Measurements from ENCODE around the gene STK10. TPM values are rescaled to one million over a fixed set of nuclear protein-coding genes. Genes with fewer than 3 reads are reported as not detected.
"Not testable (repeated sequence)": the region's sequence is repeated elsewhere in the genome, so short reads cannot be mapped to it uniquely, and the experiment has no call there.

Gene STK10
- total RNA-seq, 1 donor, result 27.1 TPM

DNA sequence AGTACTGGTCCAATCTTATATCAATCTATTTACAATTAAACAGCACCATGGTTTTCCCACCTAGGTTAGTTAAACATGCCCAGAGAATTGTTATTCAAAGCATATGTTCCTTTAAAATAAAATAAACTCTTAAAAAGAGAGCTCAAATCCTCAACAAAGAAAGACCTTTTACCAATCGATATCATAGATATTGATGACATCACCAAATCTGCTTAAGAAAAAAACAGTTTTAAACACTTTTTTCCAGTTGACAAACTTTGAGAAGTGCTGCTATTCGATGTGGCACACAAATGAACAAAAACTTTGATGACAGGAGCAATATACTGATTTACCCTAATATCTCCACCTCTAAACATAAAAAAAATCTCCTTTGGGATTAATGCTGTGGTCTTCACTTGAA is 21.7 kb upstream of the STK10 start:
- peaks cover 3% of the 10 kb centered on the region for H4K20me1 ChIP-seq (ENCODE audit: insufficient read depth, low read length)
- peaks cover 16% of the 10 kb centered on the region for H3K36me3 ChIP-seq (ENCODE audit: insufficient read depth, low read length)
- H3K27ac ChIP-seq (ENCODE audit: low read depth, low read length), result no peak overlapping the region
- no peaks in the 10 kb centered on the region for H3K27me3 ChIP-seq (ENCODE audit: insufficient read depth, low read length)
- H3K79me2 ChIP-seq (ENCODE audit: insufficient read depth, low read length), result peaks cover 4% of the 10 kb centered on the region
- TF ChIP-seq, protein P1, sequence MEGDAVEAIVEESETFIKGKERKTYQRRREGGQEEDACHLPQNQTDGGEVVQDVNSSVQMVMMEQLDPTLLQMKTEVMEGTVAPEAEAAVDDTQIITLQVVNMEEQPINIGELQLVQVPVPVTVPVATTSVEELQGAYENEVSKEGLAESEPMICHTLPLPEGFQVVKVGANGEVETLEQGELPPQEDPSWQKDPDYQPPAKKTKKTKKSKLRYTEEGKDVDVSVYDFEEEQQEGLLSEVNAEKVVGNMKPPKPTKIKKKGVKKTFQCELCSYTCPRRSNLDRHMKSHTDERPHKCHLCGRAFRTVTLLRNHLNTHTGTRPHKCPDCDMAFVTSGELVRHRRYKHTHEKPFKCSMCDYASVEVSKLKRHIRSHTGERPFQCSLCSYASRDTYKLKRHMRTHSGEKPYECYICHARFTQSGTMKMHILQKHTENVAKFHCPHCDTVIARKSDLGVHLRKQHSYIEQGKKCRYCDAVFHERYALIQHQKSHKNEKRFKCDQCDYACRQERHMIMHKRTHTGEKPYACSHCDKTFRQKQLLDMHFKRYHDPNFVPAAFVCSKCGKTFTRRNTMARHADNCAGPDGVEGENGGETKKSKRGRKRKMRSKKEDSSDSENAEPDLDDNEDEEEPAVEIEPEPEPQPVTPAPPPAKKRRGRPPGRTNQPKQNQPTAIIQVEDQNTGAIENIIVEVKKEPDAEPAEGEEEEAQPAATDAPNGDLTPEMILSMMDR (IDR thresholded peaks at IDR 0.05; ENCODE audit: extremely low read depth, low read depth, low read length), result no peak
- no peak overlapping the region for H2AFZ ChIP-seq (ENCODE audit: low read length)
- no peaks in the 10 kb centered on the region for H3K9me3 ChIP-seq (ENCODE audit: low read depth, low read length)
- no peaks in the 10 kb centered on the region for H3K4me1 ChIP-seq (ENCODE audit: insufficient read depth, low read length)
- no peak overlapping the region for H3K4me3 ChIP-seq (ENCODE audit: insufficient read depth, low read length)
- H3K4me2 ChIP-seq (ENCODE audit: insufficient read depth, low read length), result no peak overlapping the region
- no peak for DNase-seq (ENCODE audit: insufficient read length, low spot score, missing footprints)

DNA sequence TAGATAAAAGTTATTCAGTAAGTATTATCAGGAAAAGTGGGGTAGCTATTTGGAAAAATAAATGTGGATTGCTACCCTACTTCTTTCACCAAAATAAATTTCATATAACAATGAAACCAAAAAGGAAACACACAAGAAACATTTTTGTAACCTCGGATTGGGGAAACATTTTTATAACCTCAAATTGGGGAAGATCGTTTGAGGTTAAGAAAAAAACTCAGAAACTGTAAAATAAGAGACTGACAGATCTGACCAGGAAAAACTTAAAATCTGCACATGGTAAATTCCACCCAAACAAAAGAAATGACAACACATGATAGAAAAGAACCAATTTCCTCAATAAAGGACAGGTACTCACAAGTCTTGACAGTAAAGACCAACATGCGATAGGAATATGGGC is 19.5 kb upstream of the STK10 start:
- Histone ChIP-seq H3K9me3 (ENCODE audit: low read depth, low read length) (no peaks in the 10 kb centered on the region), H2AFZ (ENCODE audit: low read length) (no peak overlapping the region), H3K4me1 (ENCODE audit: insufficient read depth, low read length) (no peaks in the 10 kb centered on the region), H3K36me3 (ENCODE audit: insufficient read depth, low read length) (peaks cover 10% of the 10 kb centered on the region), H3K4me2 (ENCODE audit: insufficient read depth, low read length) (no peak overlapping the region), H3K4me3 (ENCODE audit: insufficient read depth, low read length) (no peak overlapping the region), H4K20me1 (ENCODE audit: insufficient read depth, low read length) (peaks cover 3% of the 10 kb centered on the region), H3K79me2 (ENCODE audit: insufficient read depth, low read length) (no peaks in the 10 kb centered on the region), H3K27me3 (ENCODE audit: insufficient read depth, low read length) (no peaks in the 10 kb centered on the region), H3K27ac (ENCODE audit: low read depth, low read length) (no peak overlapping the region)
- TF ChIP-seq, protein P1 (IDR thresholded peaks at IDR 0.05; ENCODE audit: extremely low read depth, low read depth, low read length), result no peak
- DNase-seq (ENCODE audit: insufficient read length, low spot score, missing footprints), result no peak

GRCh38 chr5:172205984-172206383 is 18.0 kb upstream of the STK10 start:
- not testable (repeated sequence) for H3K4me2 ChIP-seq (ENCODE audit: insufficient read depth, low read length); H3K27me3 ChIP-seq (ENCODE audit: insufficient read depth, low read length); H3K4me1 ChIP-seq (ENCODE audit: insufficient read depth, low read length); H3K36me3 ChIP-seq (ENCODE audit: insufficient read depth, low read length); H3K4me3 ChIP-seq (ENCODE audit: insufficient read depth, low read length); H3K9me3 ChIP-seq (ENCODE audit: low read depth, low read length); H4K20me1 ChIP-seq (ENCODE audit: insufficient read depth, low read length); H2AFZ ChIP-seq (ENCODE audit: low read length); H3K27ac ChIP-seq (ENCODE audit: low read depth, low read length); H3K79me2 ChIP-seq (ENCODE audit: insufficient read depth, low read length); DNase-seq (ENCODE audit: insufficient read length, low spot score, missing footprints)

DNA sequence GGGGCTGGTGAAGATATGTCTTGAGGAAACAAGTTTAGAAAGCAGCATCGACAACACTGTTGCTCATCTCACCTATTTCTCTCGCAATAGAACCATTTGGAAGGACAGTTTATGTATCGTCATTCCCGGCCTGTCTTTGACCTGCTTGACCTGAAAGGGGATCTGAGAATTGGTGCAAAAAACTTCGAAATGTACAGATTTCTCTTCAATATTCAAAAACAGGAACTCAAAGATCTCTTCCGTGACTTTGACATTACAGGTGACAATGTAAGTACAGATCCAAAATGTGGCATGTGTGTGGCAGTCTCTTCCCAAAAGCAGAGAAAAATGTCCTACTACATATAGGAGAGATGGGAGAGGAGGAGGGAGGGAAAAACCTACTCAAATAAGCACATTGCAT is 12.5 kb upstream of the STK10 start:
- H3K9me3 ChIP-seq (ENCODE audit: low read depth, low read length), result no peaks in the 10 kb centered on the region
- H3K79me2 ChIP-seq (ENCODE audit: insufficient read depth, low read length), result no peaks in the 10 kb centered on the region
- no peak for DNase-seq (ENCODE audit: insufficient read length, low spot score, missing footprints)
- H3K4me1 ChIP-seq (ENCODE audit: insufficient read depth, low read length), result no peaks in the 10 kb centered on the region
- H3K4me3 ChIP-seq (ENCODE audit: insufficient read depth, low read length), result no peak overlapping the region
- H3K27ac ChIP-seq (ENCODE audit: low read depth, low read length), result no peak overlapping the region
- H3K4me2 ChIP-seq (ENCODE audit: insufficient read depth, low read length), result no peak overlapping the region
- H2AFZ ChIP-seq (ENCODE audit: low read length), result no peak overlapping the region
- H3K36me3 ChIP-seq (ENCODE audit: insufficient read depth, low read length), result no peaks in the 10 kb centered on the region
- TF ChIP-seq, protein P1 (IDR thresholded peaks at IDR 0.05; ENCODE audit: extremely low read depth, low read depth, low read length), result no peak
- no peaks in the 10 kb centered on the region for H4K20me1 ChIP-seq (ENCODE audit: insufficient read depth, low read length)
- no peaks in the 10 kb centered on the region for H3K27me3 ChIP-seq (ENCODE audit: insufficient read depth, low read length)
